Colon (tissue), 2 donors: ENCODE data around the gene GNG3.
"Not testable (repeated sequence)": the region's sequence is repeated elsewhere in the genome, so short reads cannot be mapped to it uniquely, and the experiment has no call there.

Experiments
- FAIRE-seq: peaks from 2 replicates; lab custom pipeline; 2012; peaks lifted over from hg19 to GRCh38; lab: Jason Lieb, UNC
- donor health status: control.
- donor health status: control.

Gene GNG3

DNA sequence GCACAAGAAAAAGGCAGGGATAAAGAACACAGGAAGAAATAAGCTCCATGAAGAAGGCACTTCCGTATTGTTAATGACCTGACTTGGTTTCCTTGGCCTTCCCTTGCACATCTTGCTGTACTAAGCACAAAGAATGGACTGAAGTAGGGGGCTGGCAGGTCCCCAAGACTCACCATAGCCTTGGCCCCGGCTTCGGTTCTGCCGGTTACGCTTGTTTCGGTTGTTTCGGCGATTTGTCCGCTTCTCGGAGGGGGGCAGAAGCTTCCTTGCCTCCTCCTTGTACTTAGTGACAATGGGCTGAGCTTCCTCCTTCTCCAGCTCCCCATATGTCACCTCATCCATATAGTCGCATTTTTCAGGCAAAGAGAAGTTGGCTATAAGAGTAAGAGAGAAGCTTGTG is 9.3 kb downstream of the GNG3 start:
- FAIRE-seq: no peak

DNA sequence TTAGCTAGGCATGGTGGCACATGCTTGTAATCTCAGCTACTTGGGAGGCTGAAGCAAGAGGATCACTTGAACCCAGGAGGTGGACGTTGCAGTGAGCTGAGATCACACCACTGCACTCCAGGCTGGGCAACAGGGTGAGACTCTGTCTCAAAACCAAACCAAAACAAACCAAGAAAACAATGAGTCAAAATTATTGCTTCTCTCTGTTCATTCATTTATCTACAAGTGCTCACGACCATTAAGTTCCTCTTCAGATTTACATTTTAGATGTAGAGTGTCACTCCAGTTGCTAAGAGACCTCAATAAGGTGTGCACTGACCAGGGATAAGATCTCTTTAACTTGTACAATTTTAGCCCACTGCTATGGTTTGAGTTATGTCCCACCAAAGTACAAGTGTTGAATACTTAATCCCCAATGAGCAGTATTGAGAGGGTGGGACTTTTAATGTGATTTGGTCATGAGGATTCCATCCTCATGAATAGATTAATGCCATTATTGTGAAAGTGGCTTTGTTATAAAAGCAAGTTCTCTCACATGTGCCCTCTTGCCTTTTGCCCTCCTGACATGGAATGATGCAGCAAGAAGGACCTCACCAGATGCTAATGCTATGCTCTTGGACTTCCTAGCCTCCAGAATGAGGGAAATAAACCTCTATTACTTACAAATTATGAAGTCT is 12.0 kb downstream of the GNG3 start:
- no peak for FAIRE-seq

DNA sequence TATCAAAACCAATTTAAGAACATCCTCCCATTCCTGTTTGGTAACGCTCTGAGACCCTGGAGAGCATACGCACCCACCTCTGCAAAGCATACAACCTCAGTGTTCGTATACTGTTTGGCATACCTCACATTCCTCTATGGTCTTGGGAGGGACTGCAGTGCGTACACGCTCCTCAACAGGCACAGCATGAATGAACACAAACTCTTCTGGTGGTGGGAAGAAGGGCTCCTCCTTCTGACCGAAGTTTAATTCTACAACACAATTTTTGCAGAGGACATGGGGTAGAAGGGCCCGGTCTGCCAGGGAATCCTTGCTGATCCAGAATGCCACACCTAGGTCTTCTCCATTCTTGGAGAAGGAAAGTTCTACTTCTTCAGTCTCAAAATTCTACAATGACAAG is 14.5 kb downstream of the GNG3 start:
- no peak for FAIRE-seq

DNA sequence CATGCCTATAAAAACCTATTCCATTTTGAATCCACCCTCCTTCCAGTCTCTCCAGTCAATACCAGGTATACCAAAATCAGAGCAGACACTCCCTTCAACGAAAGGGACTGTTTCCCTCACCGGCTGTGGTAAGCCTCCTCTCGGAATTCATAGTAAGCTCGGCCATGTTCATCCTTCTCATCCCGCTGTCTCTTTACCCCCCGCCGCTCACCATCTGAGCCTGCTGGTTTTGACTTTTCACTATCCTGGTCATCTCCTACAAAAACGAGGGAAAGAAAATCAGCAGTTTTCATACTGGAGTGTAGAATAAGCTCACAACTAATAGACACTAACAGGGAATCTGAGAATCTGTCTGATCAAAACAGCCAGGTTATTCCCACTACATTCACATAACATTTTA is 16.7 kb downstream of the GNG3 start:
- FAIRE-seq: no peak

DNA sequence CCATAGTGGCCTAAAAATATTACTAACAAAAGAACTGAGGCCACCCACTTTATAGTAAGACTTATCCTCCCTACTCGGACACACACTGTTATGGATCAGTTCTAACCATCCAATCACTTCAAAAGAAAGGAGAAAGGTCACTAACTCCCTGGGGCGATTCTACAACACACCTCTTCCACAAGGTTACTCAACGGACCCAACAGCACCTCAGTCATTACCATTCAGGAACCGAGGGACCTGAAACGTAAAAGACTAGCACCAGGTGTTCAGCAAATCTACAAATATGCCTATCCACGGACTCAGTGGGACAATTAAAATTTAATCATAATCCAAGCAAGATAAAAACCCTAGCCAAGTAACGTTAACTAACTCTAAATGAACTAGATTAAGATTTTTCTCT is 18.2 kb downstream of the GNG3 start:
- FAIRE-seq: no peak

DNA sequence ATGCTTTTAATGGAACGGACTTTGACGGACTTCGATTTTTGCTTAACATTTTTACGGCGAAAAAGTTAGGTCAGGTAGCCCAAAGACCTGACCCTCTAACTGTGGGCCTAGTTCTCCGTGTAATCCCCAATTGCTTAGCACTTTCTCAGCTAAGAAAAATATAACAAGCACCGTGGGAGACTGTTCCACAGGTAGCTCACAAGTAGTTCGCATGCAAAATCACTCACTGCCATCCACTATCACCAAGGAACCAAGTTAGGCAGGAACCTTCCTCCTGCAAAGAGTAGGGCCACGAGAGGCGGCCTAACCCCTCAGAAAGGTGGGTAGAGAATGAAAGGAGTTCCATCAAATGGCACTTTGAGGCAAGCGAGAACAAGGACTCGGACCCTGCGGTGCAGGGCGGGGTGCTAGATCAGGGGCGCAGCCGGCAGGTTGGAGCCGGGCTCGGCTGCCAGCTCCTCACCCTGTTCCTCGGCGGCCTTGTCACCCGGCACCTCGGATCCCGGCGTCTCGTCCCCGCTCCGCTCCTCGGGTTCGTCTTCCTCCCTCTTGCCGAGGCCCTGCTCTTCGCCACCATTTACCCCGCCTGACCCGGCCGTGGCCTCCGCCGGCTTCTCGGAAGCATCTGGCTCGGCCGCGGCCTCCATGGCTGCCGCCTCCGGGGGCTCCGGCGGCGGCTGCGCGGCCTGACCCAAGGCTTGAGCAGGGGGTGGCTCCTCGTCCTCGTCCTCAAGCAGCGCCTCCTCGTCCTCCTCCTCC is 18.9 kb downstream of the GNG3 start:
- no peak for FAIRE-seq

DNA sequence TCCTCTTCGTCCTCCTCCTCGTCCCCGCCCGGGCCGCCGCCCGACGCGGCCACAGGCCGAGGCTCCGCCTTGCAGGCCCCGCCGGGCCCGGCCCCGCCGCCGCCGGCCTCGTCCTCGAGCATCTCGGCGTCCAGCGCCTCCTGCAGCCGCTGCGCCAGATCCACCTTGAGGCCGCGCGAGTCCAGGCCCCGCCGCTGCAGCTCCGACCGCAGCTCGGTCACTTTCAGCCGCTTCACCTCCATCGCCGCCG is 19.4 kb downstream of the GNG3 start:
- FAIRE-seq: no peak

DNA sequence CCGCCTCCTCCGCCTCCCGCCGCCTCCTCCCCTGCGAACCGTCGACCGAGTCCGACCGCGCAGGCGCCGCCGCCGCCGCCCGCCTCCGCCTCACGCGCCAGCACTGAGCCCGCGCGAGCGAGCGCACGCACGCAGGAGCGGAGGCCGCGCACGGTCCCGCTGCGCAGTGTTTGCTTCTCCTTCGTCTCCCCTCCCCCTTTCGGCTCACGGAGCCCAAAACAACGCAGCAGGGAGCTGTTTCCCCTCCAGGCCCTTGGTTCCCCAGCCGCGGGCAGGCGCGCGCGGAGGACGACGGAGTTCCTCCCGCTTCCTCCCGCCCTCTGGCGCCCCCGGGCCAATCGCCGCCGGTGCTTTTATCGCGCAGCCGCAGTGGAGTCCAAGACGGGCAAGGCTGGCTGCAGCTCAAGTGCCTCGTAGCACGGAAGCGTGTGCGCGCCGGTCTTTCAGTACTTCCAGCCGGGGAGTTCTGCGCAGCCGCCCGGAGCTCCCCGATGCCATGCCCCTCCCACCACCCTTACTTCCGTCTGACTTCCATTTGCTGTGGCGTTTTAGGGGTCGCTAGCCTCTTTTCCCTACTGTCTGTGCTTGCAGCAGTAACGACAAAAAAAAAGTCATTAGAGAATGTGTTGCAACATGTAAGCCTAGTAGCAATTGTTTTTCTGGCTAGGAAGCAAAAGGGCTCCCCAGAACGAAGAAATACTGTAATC is 19.8 kb downstream of the GNG3 start, which contains the start of gene HNRNPUL2:
HNRNPUL2 (minus strand) TSS at position 293 of the 707 bp plus-strand sequence. CDS start 301 bp downstream, outside the sequence.
- no peak for FAIRE-seq

DNA sequence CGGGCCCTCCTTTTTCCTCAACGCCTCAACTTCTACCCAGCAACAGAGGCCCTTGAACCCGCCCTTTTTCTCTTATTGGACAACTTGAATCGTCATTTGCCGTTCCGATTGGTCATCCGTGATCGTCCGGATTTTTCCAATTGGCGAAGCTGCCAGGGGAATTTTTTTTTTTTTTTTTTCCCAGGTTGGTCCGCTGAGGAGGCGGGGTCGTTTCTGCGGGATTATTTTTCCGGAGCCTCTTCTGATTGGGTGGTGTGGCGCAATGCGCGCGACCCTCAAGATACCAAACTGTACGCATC is 20.3 kb downstream of the GNG3 start:
- FAIRE-seq: no peak

DNA sequence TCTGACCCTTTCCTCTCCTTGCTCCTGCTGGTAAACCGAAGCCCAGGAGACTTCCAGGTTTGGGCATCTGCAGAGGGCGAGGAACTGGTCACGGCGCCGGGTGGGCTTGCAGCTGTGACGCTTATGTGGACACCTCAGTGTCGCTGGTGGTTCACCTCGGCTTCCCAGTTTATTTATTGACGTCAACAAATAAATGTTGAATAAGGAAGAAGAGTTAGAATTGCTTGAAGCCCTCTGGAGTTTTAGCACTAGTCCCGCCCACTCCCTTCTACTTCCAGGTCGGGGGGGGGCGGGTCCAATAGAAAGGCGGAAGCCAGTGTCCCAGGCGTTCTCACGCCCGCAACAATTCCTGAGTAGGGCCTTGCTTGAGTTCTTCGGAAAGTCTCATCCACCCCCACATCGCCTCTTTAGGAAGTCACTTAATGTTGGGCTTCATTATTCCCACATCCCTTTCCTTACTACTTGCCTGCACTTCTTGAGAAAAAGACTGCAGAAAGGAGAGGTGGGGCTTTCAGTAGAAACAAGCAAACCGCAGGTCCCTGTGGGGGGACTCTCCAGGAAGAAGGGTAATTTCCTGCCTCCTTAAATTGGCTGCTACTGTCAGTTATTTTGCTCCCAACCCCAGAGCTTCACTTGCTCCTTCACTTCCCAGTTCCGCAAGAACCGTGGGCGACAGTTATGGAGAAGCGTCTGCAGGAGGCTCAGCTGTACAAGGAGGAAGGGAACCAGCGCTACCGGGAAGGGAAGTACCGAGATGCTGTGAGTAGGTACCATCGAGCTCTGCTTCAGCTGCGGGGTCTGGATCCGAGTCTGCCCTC is 20.9 kb downstream of the GNG3 start, which contains the start of gene TTC9C:
TTC9C (plus strand) TSS at position 316 of the 818 bp plus-strand sequence; CDS start at position 679, 363 bp downstream.
- no peak for FAIRE-seq

DNA sequence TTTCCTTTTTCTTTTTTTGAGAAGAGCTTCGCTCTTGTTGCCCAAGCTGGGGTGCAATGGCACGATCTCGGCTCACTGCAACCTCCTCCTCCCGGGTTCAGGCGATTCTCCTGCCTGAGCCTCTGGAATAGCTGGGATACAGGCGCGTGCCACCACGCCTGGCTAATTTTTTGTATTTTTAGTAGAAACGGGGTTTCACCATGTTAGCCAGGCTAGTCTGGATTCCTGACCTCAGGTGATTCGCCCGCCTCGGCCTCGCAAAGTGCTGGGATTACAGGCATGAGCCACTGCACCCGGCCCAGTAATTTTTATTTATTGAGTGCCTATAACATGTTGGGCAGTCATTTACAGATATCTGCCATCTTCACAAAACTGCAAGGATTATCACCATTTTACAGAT is 22.6 kb downstream of the GNG3 start:
- not testable (repeated sequence) for FAIRE-seq

DNA sequence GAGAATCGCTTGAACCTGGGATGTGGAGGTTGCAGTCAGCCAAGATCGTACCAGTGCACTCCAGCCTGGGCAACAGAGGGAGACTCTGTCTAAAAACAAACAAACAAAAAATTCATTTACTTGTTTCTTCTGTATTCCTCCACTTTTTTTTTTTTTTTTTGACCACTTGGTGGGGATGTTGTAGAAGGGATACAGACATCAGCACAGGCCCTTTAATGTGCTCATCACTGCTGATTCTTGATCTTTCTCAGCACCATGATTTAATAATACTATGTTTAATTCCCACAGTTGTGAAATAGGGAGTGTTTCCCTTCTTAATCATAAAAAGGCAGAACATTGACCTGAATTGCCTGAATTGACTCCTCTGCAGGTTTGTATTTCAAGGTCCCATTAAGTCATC is 25.4 kb downstream of the GNG3 start:
- no peak for FAIRE-seq

DNA sequence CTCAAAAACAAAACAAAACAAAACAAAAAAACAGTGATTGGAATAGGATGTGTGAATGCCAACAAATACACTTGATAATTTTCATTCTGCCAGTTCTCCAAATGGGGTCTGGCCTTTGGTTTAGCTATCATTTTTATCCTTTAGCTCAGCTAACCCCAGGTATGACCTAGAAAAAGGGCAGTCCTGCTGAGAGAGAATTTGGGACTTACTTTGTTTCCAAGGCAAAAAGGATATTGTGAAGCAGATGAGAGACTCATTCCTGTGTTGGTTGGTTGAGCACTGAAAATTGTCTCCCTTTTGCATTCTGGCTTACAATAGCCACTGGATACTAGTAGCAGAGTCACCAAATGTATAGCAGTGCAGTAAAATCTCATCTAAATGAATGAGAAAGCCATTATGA is 29.7 kb downstream of the GNG3 start:
- FAIRE-seq: no peak

DNA sequence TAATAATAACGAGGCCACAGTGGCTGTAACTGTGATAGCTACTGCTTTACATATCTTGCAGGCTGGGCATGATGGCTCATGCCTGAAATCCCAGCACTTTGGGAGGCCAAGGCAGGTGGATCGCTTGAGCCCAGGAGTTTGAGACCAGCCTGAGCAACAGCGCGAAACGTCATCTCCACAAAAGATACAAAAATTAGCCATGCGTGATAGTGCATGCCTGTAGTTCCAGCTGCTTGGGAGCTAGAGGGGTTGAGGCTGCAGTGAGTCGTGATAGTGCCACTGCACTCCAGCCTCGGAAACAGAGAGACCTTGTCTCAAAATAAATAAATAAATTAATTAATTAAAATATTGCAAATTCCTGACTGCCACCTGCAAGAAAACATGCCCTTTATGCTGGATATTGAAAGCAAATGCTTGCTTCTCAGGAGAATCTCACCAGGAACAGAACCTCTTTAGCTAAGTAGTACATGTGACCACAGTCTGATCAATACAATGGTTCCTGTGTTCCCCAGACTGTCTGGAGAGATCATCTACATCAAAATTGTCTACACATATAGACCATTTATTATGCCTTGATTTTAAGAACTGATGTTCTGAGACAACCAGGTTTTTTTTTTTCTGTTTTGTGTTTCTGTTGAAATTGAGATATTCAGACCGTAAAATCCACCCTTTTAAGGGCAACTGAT is 40.1 kb downstream of the GNG3 start:
- FAIRE-seq: no peak

DNA sequence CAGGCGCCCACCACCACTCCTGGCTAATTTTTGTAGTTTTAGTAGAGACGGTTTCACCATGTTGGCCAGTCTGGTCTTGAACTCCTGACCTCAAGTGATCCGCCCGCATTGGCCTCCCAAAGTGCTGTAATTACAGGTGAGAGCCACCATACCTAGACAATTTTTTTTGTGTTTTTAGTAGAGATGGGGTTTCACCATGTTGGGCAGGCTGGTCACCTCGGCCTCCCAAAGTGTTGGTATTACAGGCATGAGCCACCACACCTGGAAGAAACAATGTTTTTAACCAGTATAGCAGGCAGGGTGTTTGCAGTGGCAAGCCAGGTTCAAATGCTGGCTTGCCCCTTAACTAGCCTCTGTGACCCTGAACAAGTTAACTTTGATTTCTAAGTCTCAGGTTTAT is 42.5 kb downstream of the GNG3 start:
- not testable (repeated sequence) for FAIRE-seq

DNA sequence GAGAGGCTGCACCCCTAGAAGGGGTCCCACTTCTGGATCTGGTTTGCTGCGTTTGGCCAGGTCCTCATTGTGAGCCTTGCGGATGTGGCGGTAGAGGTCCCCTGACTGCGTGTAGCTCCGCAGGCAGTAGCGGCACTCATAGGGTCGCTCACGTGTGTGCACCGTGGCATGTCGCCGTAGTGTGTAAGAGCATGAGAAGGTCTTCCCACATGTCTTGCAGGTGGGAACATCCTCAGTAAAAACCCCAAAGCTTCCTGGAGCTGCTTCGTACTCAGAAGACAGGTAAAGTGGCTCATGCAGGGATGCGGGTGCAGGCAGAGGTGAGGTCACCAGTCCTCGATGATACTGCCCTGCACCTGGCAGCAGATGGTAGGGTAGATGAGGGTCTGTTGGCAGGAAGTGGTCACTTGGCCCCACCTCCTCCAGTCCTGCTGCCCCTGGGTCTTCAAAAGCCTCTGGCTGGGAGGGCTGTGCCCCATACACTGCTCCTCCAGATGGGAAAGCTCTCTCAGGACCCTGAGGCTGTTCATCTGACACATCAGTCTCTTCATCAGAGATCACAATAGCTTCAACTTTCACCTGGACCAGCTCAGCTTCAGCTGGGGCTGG is 44.8 kb downstream of the GNG3 start:
- FAIRE-seq: no peak

DNA sequence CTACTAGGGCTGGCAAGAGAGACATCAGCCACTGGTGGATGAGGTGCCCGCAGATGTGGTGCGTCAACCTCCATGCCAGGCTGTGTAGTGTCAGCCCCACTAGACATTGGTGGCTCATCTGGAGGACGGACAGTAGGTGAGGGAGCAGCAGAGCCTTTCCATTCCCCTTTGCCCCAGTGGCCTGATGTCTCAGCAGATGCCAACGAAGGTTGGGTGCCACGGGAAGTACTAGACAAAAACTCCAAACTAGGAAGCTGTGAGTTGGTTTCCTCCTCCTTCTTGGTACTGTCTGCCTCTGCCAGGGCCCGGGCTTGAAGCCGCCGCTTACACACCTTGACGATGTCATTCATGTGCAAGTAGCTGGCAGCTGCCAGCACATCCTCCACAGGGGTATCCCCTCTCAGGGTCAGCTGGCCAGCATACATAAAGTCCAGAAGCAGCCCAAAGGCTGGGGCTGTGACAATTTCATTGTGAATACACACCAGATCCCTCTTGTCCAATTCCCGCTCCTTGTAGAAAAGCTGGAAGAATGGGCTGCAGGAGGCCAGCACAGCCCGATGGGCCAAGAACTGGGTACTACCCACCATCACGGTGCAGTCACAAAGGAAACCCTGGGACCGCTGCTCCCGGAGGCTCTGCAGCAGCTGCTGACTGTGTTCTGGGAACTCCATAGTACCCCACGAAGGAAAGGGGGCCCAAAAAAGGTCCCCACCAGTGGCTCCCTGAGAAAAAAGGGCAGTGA is 45.7 kb downstream of the GNG3 start:
- FAIRE-seq: no peak

DNA sequence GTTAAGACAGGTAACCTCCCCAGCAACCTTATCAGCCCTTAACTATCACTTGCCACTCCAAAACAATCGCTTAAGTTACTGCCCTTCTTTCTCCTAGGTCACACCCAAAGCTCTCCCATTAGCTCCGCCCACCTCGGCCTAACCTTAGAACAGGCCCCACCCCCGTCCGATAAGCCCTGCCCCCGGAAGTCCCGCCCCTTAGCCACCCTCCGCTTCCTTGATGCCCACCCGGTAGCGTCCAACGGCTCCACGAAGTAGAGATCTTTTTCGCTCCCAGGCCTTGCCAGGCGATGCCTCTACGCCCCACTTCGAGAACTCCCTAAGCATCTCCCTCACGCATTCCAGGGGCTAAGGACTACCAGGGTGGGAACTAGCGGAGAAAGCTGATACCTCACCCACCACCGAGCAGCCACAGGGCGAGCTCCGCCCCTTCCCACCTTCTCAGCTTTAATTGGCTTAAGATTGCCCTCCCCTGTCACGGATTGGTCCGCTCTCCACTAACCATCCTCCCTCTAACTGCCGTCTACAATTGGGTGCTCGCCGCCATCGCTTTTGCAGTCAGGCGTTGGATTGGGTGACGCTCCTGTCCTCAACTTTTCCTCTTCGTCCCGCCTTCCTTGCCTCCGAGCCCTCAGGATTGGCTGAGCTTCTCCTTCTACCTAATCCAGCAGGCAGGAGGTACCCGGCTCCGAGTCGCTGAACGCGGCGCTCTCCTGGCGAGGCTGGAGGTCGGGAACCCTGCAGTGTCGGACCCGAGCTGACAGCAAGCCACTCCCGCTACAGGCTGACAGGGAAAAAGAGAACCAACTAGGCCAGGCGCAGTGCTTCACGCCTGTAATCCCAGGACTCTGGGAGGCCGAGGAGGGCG is 46.5 kb downstream of the GNG3 start, which contains the start of gene ZBTB3:
ZBTB3 (minus strand) TSS at position 425 of the 868 bp plus-strand sequence. CDS start 496 bp downstream, outside the sequence.
- FAIRE-seq: no peak

DNA sequence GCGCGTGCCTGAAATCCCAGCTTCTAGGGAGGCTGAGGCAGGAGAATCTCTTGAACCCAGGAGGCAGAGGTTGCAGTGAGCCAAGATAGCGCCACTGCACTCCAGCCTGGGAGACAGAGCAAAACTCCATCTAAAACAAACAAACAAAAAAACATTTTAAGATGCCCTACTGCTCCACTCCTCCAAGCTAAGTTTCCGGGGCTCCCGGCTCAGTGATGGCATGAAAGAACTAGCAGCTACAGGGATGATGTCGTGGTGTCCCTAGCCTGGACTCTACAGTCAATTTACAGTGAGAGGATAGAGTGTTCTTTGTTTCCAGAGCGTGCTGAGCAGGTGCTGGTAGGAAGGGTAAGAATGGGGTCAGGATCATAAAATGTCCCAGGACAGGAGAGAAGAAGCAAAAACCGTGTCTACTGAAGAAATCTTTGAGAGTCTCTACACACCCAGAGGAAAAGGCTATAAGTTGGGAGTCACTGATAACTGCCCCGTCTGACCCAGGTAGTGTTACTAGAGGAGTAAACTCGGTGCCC is 47.7 kb downstream of the GNG3 start:
- no peak for FAIRE-seq
